NCI-H1048 (cell line): Measurements from ENCODE around the gene PCSK6.
"Not testable (repeated sequence)": the region's sequence is repeated elsewhere in the genome, so short reads cannot be mapped to it uniquely, and the experiment has no call there.

Source experiments
- DNase-seq: peaks from one replicate; lab custom pipeline; 2025; lab: John Stamatoyannopoulos, UW

The PCSK6 gene

DNA sequence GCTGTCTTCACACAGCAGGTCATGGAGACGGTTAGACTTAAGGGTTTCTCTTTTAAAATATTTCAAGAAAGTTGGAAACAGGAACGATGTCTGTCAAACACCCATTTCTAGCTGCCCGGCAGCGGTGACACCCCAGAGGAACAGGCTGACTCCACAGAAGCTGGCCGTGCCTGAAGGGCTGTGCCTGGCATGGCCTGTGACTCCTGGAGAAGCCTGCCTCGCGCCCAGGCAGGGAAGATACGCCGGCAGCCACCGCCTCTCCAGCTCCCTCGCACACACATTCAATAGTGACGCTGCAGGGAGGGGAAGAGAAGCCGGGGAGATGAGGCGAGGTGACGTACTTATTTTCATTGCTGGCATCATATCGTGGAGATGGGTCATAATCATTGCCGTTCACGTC lies 59.9 kb downstream of the PCSK6 start:
- no peak for DNase-seq

DNA sequence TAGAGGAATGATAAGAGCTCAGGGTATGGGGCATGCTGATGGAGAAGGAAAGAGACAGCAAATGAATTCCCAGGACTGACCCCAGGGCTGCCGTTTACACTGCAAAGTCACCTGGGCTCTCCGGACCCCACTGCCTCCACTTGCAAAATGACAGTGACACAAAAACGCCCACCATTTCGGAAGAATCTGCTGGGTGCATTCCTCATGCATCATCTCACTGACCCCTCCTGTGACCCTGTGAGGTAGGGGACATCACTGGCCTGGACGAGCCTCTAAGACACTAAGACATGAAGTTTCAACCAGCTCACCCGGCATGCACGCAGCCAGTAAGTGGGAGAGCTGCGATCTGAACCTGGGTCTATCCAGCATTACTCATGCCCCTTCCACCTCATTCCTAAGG lies 60.3 kb downstream of the PCSK6 start:
- no peak for DNase-seq

DNA sequence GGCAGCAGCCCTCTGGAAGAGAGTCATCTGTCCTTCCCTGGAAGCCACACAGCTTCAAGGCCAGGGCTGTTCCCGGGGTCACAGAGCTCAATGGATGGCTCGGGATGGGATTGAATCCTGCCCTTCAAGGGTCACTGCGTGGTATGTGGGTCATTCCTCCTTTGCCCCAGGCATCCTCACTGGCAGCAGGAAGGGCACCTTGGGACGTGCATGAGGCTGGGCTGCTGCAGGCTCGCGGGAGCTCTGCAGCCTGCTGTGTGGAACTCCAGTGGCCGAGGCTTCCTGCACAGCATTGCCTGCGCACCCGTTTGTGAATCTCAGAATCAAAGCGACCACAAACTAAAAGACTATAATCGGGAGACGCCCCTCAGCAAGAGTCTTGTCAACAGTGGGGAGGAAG lies 60.7 kb downstream of the PCSK6 start:
- no peak for DNase-seq

DNA sequence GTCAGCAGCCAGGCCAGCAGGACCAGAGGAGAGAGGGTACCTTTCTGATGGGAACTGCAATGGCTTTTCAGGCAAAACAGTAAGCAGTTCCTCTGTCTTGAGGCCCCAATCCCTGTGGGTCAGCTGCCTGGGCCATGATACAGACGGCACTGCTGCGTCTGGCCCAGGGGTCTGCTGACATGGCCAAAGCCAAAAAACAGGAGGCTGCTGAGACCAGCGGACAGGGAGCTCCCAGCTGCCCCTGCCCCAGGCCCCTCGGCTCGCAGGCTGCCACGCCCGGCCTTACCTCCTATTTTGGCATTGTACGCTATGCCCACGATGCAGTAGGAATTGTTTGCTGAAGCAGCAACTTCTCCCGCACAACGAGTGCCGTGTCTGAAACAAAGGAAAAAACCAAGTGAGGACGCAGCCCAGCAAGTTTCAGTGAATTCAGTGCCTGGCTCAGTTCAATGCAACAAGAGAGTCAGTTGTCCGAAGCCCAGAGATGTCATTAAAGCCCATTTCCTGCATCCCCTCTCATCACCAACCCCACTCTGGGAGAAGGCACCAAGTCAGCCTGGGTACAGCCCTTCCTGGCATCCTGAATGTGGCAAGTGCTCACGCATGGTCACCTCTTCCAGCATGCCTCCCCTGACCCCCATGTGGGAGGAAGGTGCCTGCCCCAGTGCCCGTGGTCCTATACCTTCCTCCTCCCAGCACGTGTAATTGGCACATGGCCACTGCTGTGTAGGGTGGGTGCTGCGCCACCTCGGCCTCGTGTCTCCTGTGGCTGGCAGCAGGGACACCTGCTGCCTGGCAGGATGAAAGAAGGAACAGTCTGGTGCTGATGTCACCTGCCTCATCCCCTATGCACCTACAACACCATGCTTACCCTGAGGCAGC lies 61.7 kb downstream of the PCSK6 start:
- DNase-seq, result no peak

DNA sequence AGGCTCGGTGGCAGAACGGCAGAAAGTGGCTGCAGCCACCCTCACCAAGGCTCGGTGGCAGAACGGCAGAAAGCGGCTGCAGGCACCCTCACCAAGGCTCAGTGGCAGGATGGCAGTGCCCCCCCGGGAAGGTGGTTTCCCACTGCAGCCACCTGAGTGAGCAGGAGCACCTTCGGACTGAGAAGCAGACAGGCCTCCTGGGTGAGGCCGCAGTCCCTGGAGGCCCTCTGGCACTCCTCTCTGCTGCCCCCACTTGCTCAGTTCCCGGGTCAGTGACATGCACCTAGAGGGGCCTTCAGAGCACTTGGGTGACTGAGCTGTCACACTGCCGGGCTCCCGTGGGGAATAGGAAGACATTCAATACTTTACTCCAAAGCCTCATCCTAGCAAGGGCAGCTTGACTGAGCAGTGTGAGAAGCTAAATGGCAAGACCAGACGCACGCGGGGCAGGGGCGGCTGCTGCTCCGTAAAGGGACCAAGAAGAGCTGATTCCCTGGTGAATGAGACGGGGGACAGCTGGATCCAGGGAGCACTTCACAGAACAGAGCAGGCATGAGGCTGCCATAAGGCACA lies 62.7 kb downstream of the PCSK6 start:
- no peak for DNase-seq

DNA sequence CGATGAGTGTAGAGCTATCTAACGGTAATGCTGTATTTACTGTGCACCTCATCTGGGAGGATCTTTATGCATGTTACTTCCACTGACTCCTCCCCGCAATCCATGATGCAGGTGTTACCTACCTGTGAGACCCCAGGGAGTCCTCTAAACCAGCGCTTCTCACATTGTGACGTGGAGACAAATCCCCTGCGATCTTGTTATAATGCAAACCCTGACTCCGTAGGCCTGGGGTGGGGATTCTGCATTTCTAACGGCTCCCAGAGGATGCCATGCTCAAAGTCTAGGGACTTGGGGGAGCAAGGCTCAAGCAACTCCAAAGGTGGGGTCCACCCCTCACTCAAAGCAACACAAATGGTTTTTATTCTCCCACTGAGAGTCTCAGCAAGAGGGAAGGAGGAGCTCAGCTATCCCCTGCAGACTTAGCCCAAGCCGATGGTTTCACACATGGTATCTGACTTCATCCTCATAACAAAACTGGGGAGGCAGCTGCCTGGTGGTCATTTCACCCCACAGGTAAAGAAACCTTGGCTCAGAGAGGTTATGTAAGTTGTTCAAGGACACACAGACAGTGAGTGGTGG lies 63.6 kb downstream of the PCSK6 start:
- DNase-seq, result no peak

DNA sequence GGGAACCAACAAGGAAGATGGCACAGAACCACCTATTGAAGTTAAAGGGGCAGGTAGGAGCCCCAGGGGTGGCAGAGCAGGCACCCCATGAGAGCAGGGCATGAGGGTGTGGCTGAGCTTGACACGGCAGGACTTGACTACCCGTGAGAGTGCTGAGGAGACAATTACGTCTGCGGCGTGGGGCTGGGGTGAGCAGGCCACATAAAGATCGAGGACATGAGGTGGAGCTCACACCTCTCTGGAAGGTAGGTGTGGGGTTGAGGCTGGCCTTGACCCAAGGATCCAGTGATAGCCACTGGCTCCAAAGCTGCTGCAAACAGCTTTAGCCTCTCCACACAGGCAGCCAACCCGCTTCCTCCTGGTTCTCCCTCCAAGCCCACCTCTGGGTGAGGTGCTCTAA lies 64.5 kb downstream of the PCSK6 start:
- DNase-seq, result no peak

DNA sequence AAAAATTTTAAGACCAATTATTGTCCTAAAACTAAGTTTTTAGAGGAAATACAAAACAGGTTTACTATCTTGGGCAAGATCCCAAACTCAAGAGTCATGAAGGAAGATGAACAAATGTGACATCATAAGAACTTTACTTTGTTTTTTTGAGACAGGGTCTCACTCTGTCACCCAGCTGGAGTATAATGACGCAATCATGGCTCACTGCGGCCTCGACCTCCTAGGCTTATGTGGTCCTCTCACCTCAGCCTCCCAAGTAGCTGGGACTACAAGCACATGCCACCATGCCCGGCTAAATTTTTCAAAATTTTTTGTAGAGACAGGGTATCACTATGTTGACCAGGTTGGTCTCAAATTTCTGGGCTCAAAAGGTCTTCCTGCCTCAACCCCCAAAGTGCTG lies 69.3 kb downstream of the PCSK6 start:
- DNase-seq, result no peak

DNA sequence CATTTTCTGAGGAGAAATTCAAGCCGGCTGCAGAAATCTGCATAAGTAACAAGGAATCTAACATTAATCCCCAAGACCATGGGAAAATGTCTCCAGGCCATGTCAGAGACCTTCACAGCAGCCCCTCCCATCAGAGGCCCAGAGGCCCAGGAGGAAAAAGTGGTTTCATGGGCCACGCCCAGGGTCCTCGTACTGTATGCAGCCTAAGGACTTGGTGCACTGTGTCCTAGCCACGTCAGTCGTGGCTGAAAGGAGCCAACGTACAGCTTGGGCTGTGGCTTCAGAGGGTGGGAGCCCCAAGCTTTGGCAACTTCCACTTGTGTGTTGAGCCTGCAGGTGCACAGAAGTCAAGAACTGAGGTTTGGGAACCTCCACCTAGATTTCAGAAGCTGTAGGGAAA lies 73.0 kb downstream of the PCSK6 start:
- not testable (repeated sequence) for DNase-seq

DNA sequence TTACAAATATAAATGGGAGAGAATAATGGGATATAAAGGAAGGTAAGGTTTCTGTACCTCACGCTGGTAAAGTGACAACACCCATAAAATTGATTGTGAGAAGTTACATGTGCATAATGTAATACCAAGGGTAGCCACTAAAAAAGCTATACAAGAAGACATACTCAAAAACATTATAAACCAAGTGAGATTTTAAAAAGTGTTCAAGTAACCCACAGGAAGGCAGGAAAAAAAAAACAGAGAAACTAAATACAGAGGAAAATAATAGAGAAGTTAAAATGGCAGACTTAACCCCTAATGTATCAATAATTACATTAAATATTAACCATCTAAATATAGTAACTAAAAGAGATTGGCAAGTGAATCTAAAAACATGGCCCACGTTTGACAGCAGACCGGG lies 76.3 kb downstream of the PCSK6 start:
- no peak for DNase-seq

DNA sequence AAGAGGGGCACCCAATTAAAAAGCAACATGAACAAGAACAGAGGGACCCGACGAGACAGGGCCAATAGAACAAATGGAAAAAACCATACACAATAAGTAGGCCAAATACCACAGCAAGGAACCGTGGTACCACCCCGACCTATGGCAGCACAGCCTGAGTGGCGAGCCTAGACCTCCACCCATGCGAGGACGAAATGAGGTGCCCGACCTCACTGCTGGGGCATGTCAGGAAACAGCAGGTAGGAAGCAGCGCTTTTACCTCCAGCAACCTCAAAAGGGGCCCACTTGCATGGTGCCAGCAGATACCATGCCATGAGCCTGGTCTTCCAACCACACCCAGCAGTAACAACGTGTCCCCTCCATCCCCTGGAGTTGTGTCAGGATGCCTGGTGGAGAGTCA lies 77.9 kb downstream of the PCSK6 start:
- no peak for DNase-seq

DNA sequence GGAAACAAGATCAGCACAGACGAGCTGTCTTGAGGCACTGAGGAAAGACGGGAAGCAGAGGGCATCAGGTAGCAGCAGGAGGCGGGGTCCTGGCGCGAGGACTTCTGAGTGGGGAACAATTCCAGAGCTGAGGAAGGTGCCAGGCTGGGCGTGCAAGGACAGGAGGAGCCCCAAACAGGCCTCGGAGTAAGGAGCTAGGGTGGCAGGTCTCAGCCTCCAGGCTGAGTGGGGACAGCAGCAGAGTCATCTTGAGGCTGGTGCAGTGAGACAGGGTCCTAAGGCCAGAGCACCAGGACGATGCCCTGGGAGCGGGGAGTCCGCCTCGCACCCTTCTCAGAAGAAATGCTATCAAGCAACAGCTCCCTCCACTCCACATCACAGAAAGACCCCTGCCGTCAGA lies 78.4 kb downstream of the PCSK6 start:
- no peak for DNase-seq

DNA sequence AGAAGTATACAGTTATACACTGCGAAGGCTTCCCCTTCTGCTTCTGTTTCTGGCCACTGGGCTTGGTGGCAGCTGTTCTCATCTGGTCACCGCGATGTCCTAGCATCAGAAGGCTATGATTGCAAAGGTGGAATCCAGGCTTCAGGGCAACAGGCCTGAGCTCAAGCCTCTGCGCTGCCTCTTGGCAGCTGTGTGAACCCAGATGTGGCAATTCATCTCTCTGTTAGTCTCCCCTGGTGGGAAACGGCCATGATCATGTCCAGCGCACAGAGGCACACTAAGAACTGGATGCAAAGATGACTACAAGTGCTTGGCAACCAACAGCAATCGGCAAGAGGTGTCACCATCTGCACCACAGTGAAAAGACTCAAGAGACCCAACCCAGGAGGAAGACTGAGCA lies 78.9 kb downstream of the PCSK6 start:
- DNase-seq, result no peak

DNA sequence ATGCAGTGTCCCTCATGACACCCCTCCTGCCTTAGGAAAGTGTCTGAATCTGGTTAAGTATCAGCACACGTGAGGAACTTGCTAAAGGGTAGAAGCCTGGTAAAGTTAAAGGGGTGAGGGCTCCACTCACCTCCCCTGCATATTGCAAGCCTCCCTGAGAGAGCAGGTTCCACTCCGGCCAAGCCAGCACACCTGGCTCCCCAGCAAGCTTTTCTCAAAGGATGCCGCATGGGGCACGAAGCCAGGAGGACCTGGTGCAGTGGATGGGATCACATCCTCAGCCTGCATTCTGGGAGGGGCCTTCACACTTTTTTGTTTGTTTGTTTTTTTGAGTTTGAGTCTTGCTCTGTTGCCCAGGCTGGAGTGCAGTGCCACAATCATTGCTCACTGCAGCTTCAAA lies 79.9 kb downstream of the PCSK6 start:
- DNase-seq, result no peak

DNA sequence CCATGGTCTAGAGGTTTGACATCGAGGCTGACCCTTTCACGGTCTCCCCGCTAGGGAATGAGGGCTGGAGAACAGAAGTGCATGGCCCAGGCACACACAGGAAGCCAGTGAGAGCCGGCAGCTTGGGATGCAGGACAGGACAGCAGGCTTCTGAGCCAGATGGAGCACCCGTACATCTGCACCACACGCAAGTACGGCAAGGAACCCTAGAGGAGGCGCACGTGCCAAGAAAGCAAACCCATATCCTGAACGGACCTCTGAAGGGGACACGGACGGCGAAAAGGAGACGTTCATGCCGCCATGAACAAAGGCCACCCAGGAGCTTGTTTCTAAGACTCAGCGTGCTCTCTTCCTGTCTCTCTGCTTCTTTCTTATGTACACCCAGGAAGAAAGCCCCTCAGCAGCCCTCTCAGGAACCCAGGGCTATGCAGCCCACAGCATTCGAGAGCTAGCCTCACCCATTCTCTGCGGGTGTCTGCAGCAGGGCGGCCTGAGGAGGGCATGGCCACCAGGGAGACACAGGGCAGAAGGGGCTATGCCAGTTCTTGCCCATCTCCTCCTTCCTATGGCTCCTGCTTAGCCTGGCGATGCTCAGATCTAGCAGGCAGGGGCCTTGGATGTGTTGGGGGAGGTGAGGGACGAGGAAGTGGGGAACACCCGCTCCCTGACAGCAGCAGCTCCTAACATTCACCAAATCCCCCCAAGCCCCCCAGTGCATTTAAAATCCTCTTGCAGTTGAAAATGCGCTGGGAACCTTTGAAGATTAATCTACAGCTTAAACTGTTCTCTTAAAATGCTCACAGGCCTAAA lies 81.3 kb downstream of the PCSK6 start:
- no peak for DNase-seq

DNA sequence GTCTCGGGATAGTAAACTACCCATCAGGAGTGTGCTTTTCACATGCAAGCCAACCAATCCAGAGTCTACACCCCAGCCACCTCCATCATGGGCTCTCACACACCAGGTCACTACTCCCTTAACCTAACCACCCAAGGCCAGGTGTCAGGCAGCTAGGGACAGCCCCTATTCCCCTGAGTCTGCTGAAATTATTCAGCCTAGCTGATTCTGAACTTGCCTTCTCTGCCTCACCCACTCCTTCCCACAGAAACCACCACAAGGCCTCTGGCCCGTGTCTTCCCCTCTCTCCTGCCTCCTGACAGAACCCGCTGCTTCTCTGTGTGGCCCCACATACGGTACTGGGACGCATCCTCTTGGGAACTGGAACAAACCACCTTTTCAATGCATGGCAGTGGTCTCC lies 82.1 kb downstream of the PCSK6 start:
- DNase-seq, result no peak

DNA sequence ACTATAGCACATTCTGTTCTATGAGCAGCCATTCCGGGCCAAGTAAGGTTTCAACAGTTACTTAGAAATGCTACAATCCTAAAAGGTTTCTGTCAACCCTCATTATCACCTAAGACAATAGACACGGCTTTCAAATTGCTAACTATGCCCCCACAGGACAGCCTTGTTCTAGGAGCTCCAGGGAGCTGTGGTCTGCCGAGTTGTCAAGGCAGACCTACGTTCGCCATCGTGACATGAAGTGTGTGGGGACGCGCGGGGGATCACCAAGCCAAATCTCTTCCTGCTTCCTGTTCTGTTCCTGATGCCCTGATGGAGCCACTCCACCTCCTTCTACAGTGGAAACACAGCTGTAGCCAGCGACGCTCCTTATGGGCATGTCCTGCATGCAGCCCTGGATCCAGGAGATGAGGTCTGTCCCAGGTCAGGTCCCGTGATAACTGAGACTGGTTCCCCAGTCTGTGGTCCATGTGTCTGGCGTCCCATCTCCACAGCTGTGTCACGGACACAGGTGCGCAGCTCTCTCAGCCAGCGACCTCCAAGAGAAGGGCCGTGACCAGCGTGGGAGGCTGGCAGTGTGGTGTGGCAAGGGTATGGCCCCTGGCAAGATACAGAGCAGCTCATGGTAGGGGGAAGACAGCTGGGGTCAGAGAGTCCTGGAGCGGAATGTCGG lies 82.8 kb downstream of the PCSK6 start:
- no peak for DNase-seq

DNA sequence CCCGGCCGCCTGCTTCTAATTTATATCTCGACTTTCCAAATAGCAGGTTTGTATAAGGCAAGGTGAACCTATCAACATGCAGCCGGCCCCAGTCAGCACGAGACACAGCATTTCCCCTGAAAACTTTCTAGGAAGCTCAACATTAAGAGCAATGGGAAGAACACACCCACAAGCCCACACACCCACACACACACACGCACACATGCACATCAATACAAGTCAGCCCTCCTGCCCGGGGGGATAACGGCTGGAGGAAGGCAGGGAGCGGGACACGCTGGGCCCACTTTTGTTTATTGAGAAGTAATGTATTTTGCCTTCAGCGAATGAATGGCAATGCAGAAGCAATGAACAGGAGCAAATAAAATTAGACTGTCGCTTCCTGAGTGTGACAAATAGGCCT lies 83.5 kb downstream of the PCSK6 start:
- no peak for DNase-seq

DNA sequence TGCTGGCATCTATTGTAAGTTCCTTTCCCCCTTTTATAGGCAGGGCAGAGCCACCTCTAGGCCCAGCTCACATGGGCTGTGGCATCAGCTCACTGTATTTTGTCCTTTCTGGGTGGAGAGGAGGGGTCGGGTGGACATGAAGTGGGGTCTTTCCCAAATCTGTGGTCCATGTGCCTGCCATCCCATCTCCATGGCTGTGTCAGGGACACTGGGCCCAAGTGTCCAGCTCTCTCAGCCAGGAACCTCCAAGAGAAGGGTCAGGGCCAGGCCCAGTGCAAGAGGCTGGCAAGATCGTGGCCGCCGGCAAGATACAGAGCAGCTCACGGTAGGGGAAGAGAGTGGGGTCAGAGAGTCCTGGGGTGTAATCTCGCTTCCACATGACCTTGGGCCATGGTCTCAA lies 85.3 kb downstream of the PCSK6 start:
- DNase-seq, result no peak

DNA sequence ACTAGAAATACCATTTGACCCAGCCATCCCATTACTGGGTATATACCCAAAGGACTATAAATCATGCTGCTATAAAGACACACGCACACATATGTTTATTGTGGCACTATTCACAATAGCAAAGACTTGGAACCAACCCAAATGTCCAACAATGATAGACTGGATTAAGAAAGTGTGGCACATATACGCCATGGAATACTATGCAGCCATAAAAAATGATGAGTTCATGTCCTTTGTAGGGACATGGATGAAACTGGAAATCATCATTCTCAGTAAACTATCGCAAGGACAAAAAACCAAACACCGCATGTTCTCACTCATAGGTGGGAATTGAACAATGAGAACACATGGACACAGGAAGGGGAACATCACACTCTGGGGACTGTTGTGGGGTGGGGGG lies 86.6 kb downstream of the PCSK6 start:
- DNase-seq, result not testable (repeated sequence)

DNA sequence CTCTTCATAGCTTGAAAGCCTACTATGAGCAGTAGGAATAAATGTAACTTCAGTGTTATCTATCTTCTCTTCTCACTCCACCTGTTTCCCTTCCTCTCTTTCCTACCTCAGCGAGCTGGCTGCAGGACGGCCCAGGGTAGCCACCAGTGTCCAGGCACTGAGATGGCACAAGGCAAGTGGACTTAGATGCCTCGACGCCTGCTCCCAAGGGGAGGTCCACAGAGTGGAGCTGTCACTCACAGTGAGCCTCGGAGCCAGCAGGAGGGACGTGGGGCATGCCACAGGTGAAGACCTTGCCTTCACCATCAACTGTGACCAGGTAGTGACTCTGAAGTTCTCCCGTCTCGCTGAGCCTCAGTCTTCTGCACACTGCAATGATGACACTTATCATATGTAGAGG lies 88.2 kb downstream of the PCSK6 start:
- DNase-seq, result no peak

DNA sequence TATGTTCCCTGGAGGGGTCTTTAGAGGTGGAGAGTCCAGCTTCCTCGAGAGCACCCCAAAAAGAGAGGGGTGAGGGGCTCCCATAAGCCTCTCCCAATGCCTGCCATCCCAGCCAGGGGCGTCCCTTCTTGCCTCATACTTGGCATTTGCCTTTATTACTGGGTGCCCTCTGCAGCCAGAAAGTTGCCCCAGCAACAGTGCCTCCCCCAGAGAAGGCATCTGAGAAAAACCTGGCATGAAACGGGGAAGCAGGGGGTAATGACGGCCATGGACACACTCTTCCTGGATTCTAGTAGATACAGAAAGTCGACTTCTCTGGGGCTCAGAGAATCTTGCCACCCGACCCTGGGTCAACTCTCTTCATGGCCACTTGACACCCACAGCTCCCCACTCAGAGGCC lies 90.1 kb downstream of the PCSK6 start:
- no peak for DNase-seq
